Gastroesophageal sphincter (tissue), 4 donors: Measurements from ENCODE around the gene CLASP1. TPM values are rescaled to one million over a fixed set of nuclear protein-coding genes. Genes with fewer than 3 reads are reported as not detected.
"Not testable (repeated sequence)": the region's sequence is repeated elsewhere in the genome, so short reads cannot be mapped to it uniquely, and the experiment has no call there.

Experiments
- ATAC-seq: fragments of 150-250 bp; one replicate; pipeline ENCODE4 v1.9.1; 2016; ENCODE audit warnings: mild to moderate bottlenecking, moderate library complexity
- H3K27ac ChIP-seq, 4 donors: fragments of 200-600 bp; sonication (generic) in 3 of 4; 1 replicate in 3 of 4; 2 replicates in 1 of 4; pipeline ENCODE4 v1.5.1; 2016 to 2019
- H3K27me3 ChIP-seq: fragments of 200-600 bp; sonication (generic); one replicate; pipeline ENCODE4 v1.5.1; 2019
- H3K36me3 ChIP-seq, 2 donors: fragments of 200-600 bp; sonication (generic); one replicate each; pipeline ENCODE4 v1.5.1; 2019; ENCODE audit warnings: control low read depth in 1 of 2
- H3K4me1 ChIP-seq, 3 donors: fragments of 200-600 bp; sonication (generic); 1 replicate in 2 of 3; 2 replicates in 1 of 3; pipeline ENCODE4 v1.5.1; 2016 to 2019; ENCODE audit warnings: control low read depth in 2 of 3
- H3K4me3 ChIP-seq, 2 donors: fragments of 200-600 bp; sonication (generic); one replicate each; pipeline ENCODE4 v1.5.1; 2019; ENCODE audit warnings: mild to moderate bottlenecking in 1 of 2, moderate library complexity in 1 of 2
- H3K9me3 ChIP-seq, 3 donors: fragments of 200-600 bp; sonication (generic); one replicate each; pipeline ENCODE4 v1.5.1; 2017 to 2019; ENCODE audit warnings: control low read depth in 2 of 3
- CTCF ChIP-seq, 4 experiments: fragments of 200-600 bp in 2 of 4; fragments of 450-650 bp in 2 of 4; sonication (generic) in 1 of 4; IDR thresholded peaks; one replicate each; pipeline ENCODE4 v1.5.1; 2017 to 2019; ENCODE audit warnings: antibody characterized with exemption in 4 of 4, mild to moderate bottlenecking in 2 of 4, moderate library complexity in 2 of 4
- EP300 ChIP-seq: sonication (generic); formaldehyde crosslinking; IDR thresholded peaks from one replicate; pipeline ENCODE4 v1.6.1; 2017; ENCODE audit warnings: antibody characterized with exemption, mild to moderate bottlenecking
- POLR2A ChIP-seq, 2 donors: fragments of 450-650 bp; IDR thresholded peaks; one replicate each; pipeline ENCODE4 v1.6.1; 2017; ENCODE audit warnings: antibody characterized with exemption in 2 of 2, mild to moderate bottlenecking in 2 of 2, moderate library complexity in 1 of 2
- POLR2AphosphoS5 ChIP-seq: sonication (generic); formaldehyde crosslinking; IDR thresholded peaks from one replicate; pipeline ENCODE4 v1.6.1; 2017; ENCODE audit warnings: antibody characterized with exemption
- WGBS, 2 donors: methylation state at CpG; one replicate each; pipeline ENCODE4 v1.1.5; 2018; ENCODE audit warnings: low coverage in 1 of 2; 5-methylcytosine and 5-hydroxymethylcytosine counted together
- total RNA-seq, 4 donors: library from RNA; depleted of rRNA; stranded (reverse); fragments of >200 nt; gene quantifications; one replicate each; pipeline ENCODE4 v1.1.0, GENCODE V29; 2016

The CLASP1 gene
- total RNA-seq, 4 donors from 2014 or later, result 72.0 to 108 (median 84.7) TPM

GRCh38 chr2:121567957-121568409 is 81.3 kb downstream of the CLASP1 start:
- peaks cover 9 to 54% (median 11%) of the 10 kb centered on the region in 3 donors for H3K4me1 ChIP-seq
- no peaks in the 10 kb centered on the region for H3K27me3 ChIP-seq
- no peak overlapping the region for H3K4me3 ChIP-seq
- WGBS, 2 donors, result 48 to 84% methylated on average over 3 of the region's 4 CpGs
- H3K36me3 ChIP-seq, result peaks cover 0 to 6% of the 10 kb centered on the region in 2 donors
- no peaks in the 10 kb centered on the region for H3K9me3 ChIP-seq
- TF ChIP-seq POLR2A (IDR thresholded peaks at IDR 0.05), result no peak
- TF ChIP-seq POLR2AphosphoS5, result no peak
- TF ChIP-seq EP300, result no peak
- TF ChIP-seq CTCF (IDR thresholded peaks at IDR 0.05), result no peak
- no peak for ATAC-seq
- no peak overlapping the region for H3K27ac ChIP-seq

GRCh38 chr2:121567452-121567851 is 81.8 kb downstream of the CLASP1 start:
- Histone ChIP-seq H3K36me3 (peaks cover 0 to 6% of the 10 kb centered on the region in 2 donors), H3K9me3 (no peaks in the 10 kb centered on the region), H3K27ac (no peak overlapping the region), H3K27me3 (no peaks in the 10 kb centered on the region), H3K4me3 (no peak overlapping the region), H3K4me1 (peaks cover 9 to 59% (median 13%) of the 10 kb centered on the region in 3 donors)
- ATAC-seq, result no peak
- no peak for TF ChIP-seq POLR2A (IDR thresholded peaks at IDR 0.05)
- no peak for TF ChIP-seq POLR2AphosphoS5
- TF ChIP-seq CTCF (IDR thresholded peaks at IDR 0.05), result no peak
- no peak for TF ChIP-seq EP300
- 70 to 79% methylated on average over 6 to 7 of the region's 7 CpGs for WGBS, 2 donors

- no peak for TF ChIP-seq EP300
- no peak for TF ChIP-seq POLR2A (IDR thresholded peaks at IDR 0.05)
- no peak for TF ChIP-seq CTCF (IDR thresholded peaks at IDR 0.05)
- H3K27me3 ChIP-seq, result no peaks in the 10 kb centered on the region
- no peaks in the 10 kb centered on the region for H3K36me3 ChIP-seq
- no peaks in the 10 kb centered on the region for H3K9me3 ChIP-seq
- no peak for ATAC-seq
- H3K4me3 ChIP-seq, result no peak overlapping the region
- WGBS, 2 donors, result 69 to 88% methylated on average over 3 to 4 of the region's 5 CpGs
- no peak overlapping the region for H3K27ac ChIP-seq
- H3K4me1 ChIP-seq, result peaks cover 9 to 72% (median 16%) of the 10 kb centered on the region in 3 donors
Measured at GRCh38 chr2:121565389-121566250, 83.6 kb downstream of the CLASP1 start.

- H3K4me3 ChIP-seq, result no peak overlapping the region
- ATAC-seq, result no peak
- 94 to 100% methylated on average over 2 of the region's 3 CpGs for WGBS, 2 donors
- H3K27me3 ChIP-seq, result no peaks in the 10 kb centered on the region
- no peaks in the 10 kb centered on the region for H3K36me3 ChIP-seq
- no peak overlapping the region for H3K27ac ChIP-seq
- H3K9me3 ChIP-seq, result no peaks in the 10 kb centered on the region
- peaks cover 9 to 72% (median 16%) of the 10 kb centered on the region in 3 donors for H3K4me1 ChIP-seq
- TF ChIP-seq EP300 (no peak), CTCF (IDR thresholded peaks at IDR 0.05) (no peak), POLR2A (IDR thresholded peaks at IDR 0.05) (no peak), POLR2AphosphoS5 (no peak)
Measured at GRCh38 chr2:121564905-121565304, 84.4 kb downstream of the CLASP1 start.

GRCh38 chr2:121563754-121564153 is 85.5 kb downstream of the CLASP1 start:
- not testable (repeated sequence) for H3K27ac ChIP-seq, H3K9me3 ChIP-seq, ATAC-seq, H3K27me3 ChIP-seq, H3K4me3 ChIP-seq, H3K36me3 ChIP-seq
- peaks cover 9 to 78% (median 16%) of the 10 kb centered on the region in 3 donors for H3K4me1 ChIP-seq
- 33 to 50% methylated on average over 1 of the region's 1 CpG for WGBS, 2 donors
